AG09319 (cell line): ENCODE results near the gene ORMDL3.
"Not testable (repeated sequence)": the region's sequence is repeated elsewhere in the genome, so short reads cannot be mapped to it uniquely, and the experiment has no call there.

ENCODE experiments used
- DNase-seq: peaks from one replicate; pipeline ENCODE4 v3.0.0-alpha.2; 2010; ENCODE audit warnings: low read depth; ENCODE audit errors: extremely low read depth
- CTCF ChIP-seq: IDR thresholded peaks from 2 replicates; pipeline ENCODE4 v1.5.1; 2011; ENCODE audit warnings: low read depth, mild to moderate bottlenecking, inconsistent platforms, low read length, moderate library complexity

The ORMDL3 gene

DNA sequence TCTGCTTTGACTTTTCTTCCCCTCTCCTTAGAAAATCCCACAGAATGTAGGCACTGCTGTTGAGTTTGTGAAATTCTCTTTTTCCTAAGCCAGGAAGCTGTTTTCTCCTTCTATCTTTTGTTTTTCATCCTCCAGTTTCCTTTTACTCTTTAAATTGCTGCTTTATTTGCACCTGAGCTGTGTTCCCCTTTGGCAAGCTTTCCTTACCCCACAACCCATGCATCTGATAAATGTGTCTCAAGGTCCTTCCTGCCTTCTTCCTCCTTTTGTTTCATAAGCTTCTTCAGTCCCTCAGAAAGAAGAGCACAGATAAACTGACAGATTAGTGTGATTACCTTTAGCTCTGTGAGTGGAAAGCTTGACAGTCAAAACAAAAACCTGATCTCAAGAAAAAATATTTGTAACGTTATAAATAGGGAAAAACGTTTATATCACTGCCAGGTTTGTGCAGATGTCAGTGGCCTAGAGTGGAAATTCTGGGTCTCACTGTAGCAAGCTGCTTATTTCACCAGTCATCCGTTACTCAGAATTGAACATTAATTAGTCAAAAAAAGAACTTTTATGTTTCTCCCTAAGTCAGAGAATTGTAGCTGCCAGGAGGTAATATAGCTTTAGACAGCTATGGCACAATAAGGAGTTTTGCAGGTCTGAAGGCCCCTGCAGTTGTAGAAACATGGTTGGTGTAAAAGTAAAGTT, 32.6 kb downstream of the ORMDL3 start:
- TF ChIP-seq CTCF: no peak

GRCh38 chr17:39889200-39889599, 38.2 kb downstream of the ORMDL3 start:
- no peak for TF ChIP-seq CTCF

More for the DNA sequence above, 32.6 kb downstream of the ORMDL3 start:
- DNase-seq: no peak

GRCh38 chr17:39887078-39887477, 40.3 kb downstream of the ORMDL3 start:
- no peak for TF ChIP-seq CTCF
- DNase-seq: no peak

More at GRCh38 chr17:39889200-39889599, 38.2 kb downstream of the ORMDL3 start:
- no peak for DNase-seq

- DNase-seq: not testable (repeated sequence)
These were observed 41.3 kb downstream of the ORMDL3 start for GRCh38 chr17:39886102-39886501.

- no peak for DNase-seq
- TF ChIP-seq CTCF: no peak
These were observed 54.6 kb downstream of the ORMDL3 start for GRCh38 chr17:39872751-39873150.

GRCh38 chr17:39871801-39872200, 55.6 kb downstream of the ORMDL3 start:
- no peak for DNase-seq
- no peak for TF ChIP-seq CTCF
